ENCODE data around the gene MAPK8IP1.

MAPK8IP1 gene

GRCh38 chr11:45919806-45920530 is 34.5 kb downstream of the MAPK8IP1 start:
- no peak for DNase-seq
- in situ Hi-C loops (cut with HindIII; ENCODE audit: low pct_ligation_motif_present, low pct_unique_long_range_greater_than_20kb, low sequenced_read_pairs) = no loop called here

- in situ Hi-C loops (cut with HindIII; ENCODE audit: low pct_ligation_motif_present, low pct_unique_long_range_greater_than_20kb, low sequenced_read_pairs) = no loop called here
- no peak for DNase-seq
Observed at GRCh38 chr11:45920531-45921477, 35.4 kb downstream of the MAPK8IP1 start.

DNA sequence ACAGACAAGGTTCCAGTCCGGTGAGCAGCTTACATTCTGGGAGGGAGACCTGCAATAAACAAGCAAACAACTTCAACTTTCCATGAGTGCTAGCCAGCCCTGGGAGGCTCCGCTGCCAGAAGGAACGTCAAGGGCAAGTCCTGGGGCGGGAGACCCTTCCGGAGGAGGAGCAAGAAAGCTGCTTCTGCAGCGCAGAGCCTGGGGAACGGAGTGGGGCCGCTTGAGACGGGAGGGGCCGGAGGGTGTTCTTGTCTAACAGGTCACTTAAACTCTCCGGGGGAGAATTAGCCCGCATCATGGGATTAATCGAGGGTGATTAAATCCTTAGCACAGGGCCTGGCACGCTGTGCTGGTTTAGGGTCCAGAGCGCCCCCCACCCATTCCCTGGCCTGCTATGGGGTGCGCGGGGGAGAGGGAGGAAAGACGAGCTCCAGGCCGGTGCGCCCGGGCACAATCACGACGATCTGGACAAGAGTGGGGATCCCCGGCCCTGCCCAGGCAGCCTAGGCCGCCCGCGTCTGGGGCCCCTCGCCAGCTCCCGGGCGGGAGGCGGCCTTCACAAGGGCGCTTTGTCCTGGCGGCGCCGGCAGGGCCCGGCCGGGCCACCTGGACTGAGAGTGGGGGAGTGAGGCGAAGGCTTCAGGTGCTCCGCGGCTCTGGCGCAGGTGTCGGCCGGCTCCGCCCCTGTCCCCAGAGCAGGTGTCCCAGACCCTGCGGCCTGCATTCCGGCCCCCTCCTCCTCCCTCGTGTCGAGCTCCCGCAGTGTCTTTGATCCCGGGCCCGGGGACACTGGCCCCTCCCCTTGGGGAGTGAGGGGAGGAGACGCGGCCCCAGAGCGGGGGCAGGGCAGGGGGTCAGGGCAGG is 36.3 kb downstream of the MAPK8IP1 start:
- in situ Hi-C loops (cut with HindIII; ENCODE audit: low pct_ligation_motif_present, low pct_unique_long_range_greater_than_20kb, low sequenced_read_pairs) = no loop called here
- no peak for DNase-seq

- no peak for DNase-seq
Observed at GRCh38 chr11:45922425-45923082, 37.1 kb downstream of the MAPK8IP1 start, which contains the start of gene LARGE2. LARGE2 (plus strand) TSS chr11:45922656; CDS start chr11:45922883, 227 bp downstream.

DNA sequence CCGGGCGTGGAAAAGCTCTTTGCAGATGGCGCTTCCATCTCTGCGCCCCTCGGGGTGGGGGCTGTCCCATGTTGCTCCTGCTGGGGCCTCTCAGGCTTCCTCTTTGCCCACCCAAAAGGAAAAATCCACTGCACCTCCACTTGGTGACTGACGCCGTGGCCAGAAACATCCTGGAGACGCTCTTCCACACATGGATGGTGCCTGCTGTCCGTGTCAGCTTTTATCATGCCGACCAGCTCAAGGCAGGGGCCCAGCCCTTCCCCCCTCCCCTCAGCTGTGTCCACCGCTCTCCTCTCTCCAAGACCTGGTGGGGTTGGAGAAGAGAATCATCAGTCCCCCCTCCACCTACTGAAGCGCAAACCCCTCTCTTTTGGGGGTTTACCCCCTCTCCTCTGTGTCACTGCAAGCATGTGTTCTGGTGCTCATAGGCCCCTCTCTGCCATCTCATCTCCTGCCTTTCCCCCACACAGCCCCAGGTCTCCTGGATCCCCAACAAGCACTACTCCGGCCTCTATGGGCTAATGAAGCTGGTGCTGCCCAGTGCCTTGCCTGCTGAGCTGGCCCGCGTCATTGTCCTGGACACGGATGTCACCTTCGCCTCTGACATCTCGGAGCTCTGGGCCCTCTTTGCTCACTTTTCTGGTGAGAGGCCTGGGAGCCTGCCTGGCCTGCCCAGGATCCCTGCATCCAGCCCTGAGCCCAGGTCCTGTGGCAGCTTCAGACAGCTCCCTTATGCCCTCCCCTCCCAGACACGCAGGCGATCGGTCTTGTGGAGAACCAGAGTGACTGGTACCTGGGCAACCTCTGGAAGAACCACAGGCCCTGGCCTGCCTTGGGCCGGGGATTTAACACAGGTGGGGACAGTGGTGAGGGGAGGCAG is 38.8 kb downstream of the MAPK8IP1 start:
- in situ Hi-C loops (cut with HindIII; ENCODE audit: low pct_ligation_motif_present, low pct_unique_long_range_greater_than_20kb, low sequenced_read_pairs) = no loop called here
- DNase-seq = no peak

More at GRCh38 chr11:45922425-45923082, 37.1 kb downstream of the MAPK8IP1 start, which contains the start of gene LARGE2:
- in situ Hi-C loops (cut with HindIII; ENCODE audit: low pct_ligation_motif_present, low pct_unique_long_range_greater_than_20kb, low sequenced_read_pairs) = no loop called here

DNA sequence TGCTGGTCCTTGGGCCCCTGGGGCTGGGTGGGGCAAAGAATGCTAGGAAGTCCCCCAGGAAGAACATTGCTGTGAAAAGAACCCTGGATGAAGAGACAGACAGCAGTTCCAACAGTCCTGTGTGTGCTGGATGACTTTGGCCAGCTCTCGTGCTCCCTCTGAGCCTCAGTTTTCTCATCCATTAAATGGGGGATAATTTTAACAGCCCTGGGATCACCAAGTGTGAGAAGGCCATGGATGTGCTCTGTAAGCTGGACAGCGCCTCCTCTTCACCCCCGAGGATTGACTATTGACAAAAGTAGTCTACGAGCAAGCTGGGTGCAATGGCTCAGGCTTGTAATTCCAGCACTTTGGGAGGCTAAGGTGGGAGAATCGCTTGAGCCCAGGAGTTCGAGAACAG is 39.5 kb downstream of the MAPK8IP1 start:
- DNase-seq = no peak
- in situ Hi-C loops (cut with HindIII; ENCODE audit: low pct_ligation_motif_present, low pct_unique_long_range_greater_than_20kb, low sequenced_read_pairs) = no loop called here

DNA sequence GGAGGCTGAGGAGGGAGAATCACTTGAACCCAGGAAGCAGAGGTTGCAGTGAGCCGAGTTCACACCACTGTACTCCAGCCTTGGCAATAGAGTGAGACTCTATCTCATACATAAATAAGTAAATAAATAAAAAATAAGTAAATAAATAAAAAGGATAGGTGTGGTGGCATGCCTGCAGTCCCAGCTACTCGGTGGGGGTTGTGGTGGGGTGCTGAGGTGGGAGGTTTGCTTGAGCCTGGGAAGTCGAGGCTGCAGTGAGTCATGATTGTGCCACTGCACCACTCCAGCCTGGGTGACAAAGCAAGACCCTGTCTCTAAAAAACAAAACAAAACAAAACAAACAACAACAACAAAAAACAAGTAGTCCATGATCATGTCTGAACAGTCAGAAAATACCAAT is 40.1 kb downstream of the MAPK8IP1 start:
- DNase-seq = no peak
- in situ Hi-C loops (cut with HindIII; ENCODE audit: low pct_ligation_motif_present, low pct_unique_long_range_greater_than_20kb, low sequenced_read_pairs) = no loop called here

DNA sequence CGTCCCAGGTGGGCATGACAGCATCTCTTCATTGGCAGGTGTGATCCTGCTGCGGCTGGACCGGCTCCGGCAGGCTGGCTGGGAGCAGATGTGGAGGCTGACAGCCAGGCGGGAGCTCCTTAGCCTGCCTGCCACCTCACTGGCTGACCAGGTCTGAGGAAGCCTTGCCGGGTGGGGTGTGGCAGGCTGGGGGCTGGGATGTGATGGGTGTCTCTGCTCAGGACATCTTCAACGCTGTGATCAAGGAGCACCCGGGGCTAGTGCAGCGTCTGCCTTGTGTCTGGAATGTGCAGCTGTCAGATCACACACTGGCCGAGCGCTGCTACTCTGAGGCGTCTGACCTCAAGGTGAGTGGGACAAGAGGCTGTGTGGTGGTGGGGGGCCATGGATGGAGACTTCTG is 40.5 kb downstream of the MAPK8IP1 start:
- no peak for DNase-seq
- in situ Hi-C loops (cut with HindIII; ENCODE audit: low pct_ligation_motif_present, low pct_unique_long_range_greater_than_20kb, low sequenced_read_pairs) = no loop called here

DNA sequence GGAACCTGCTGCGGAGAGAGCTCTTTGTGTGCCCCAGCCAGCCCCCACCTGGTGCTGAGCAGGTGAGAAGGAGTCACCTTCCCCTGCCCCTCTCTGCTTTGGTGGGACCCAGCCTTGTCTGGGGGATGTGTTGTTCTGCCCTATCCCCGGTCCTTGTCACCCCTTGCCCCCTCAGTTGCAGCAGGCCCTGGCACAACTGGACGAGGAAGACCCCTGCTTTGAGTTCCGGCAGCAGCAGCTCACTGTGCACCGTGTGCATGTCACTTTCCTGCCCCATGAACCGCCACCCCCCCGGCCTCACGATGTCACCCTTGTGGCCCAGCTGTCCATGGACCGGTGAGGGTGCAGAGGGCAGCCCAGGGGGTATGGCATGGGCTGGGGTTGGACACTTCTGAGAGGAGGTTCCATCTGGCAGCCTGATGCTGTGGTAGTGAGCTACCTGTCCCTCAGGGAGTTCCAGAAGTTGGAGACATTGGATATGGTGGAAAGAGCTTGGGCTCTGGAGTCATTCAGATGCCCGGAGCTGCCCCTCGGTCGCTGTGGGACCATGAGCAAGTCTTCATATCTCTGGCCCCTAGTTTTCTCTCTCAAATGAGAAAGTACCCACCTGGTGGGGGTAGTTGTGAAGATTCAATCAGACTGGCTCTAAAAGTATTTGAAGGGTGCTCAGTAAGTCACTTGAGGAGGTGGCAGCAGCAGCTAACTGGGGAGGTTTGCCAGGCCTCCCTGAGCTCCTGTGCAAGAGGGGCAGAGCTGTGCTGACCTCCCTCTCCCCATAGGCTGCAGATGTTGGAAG is 41.3 kb downstream of the MAPK8IP1 start:
- in situ Hi-C loops (cut with HindIII; ENCODE audit: low pct_ligation_motif_present, low pct_unique_long_range_greater_than_20kb, low sequenced_read_pairs) = no loop called here
- no peak for DNase-seq

DNA sequence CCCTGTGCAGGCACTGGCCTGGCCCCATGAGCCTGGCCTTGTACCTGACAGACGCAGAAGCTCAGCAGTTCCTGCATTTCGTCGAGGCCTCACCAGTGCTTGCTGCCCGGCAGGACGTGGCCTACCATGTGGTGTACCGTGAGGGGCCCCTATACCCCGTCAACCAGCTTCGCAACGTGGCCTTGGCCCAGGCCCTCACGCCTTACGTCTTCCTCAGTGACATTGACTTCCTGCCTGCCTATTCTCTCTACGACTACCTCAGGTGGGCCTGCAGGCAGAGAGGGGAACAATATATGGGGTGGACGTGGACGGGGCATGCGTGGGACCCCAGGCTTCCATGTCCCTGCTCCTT is 41.9 kb downstream of the MAPK8IP1 start:
- in situ Hi-C loops (cut with HindIII; ENCODE audit: low pct_ligation_motif_present, low pct_unique_long_range_greater_than_20kb, low sequenced_read_pairs) = no loop called here
- DNase-seq = no peak

DNA sequence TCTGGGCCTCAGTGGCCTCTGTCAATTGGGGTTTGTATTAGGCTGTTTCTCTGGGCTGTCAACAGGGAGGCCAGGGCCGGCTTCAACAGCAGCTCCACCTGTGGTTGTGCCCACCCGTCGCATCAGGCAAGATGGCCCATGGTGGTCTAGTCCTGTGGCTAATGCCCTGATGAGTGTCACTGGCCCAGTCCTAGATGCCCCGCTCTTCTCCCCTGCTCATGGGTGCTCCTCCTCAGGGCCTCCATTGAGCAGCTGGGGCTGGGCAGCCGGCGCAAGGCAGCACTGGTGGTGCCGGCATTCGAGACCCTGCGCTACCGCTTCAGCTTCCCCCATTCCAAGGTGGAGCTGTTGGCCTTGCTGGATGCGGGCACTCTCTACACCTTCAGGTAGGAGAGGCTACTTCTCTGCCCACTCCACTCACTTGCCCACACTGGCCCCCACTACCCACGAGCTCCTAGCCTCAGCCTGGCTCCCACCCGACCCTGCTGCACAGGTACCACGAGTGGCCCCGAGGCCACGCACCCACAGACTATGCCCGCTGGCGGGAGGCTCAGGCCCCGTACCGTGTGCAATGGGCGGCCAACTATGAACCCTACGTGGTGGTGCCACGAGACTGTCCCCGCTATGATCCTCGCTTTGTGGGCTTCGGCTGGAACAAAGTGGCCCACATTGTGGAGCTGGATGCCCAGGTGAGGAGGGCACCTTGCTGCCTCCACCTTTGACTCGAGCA is 42.4 kb downstream of the MAPK8IP1 start:
- in situ Hi-C loops (cut with HindIII; ENCODE audit: low pct_ligation_motif_present, low pct_unique_long_range_greater_than_20kb, low sequenced_read_pairs) = no loop called here
- no peak for DNase-seq

DNA sequence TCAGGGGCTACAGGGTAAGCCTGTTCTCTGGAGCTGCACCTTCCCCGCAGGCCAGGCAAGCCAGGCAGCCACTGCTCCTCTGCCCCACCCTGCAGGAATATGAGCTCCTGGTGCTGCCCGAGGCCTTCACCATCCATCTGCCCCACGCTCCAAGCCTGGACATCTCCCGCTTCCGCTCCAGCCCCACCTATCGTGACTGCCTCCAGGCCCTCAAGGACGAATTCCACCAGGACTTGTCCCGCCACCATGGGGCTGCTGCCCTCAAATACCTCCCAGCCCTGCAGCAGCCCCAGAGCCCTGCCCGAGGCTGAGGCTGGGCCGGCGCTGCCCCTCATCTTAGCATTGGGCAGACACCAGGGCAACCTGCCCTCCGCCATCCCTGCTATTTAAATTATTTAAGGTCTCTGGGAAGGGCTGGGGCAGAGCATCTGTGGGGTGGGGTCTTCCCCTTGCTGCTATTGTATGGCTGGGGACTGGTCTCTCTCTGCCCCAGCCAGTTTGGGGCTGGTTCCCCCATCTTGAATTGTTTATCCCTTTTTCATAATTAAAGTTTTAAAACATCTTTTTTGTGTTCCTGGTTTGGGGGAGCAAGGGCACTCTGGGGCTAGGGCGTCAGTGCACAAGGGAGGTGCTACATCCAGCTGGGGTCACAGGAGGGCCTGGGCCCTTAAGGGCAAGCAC is 43.2 kb downstream of the MAPK8IP1 start:
- no peak for DNase-seq
- in situ Hi-C loops (cut with HindIII; ENCODE audit: low pct_ligation_motif_present, low pct_unique_long_range_greater_than_20kb, low sequenced_read_pairs) = no loop called here

DNA sequence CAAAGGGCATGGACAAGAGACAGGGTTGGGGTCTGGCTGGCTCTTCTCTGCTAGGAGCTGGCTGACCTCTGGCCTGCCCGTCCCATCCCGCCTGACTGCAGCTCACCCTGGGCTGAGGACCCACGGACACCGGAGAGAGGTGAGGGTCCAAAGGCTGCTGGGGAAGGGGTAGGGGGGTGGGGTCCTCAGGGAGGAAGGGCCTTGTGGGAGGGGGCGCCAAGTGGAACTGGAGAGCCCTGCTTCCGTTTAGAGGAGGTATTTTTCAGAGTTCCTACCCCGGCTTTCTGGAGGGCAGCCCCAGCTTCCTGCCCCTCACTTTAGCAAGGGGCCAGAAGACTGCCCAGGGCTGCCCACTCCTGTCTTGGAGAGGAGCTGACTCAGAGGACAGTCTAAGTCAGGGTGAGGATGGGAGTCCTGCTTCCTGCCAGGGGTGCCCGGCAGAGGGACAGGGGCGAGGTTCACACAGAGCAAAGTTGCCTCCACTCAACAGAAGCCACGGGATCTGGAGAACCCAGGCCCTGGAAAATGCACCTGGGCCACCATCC is 44.1 kb downstream of the MAPK8IP1 start:
- no peak for DNase-seq
- in situ Hi-C loops (cut with HindIII; ENCODE audit: low pct_ligation_motif_present, low pct_unique_long_range_greater_than_20kb, low sequenced_read_pairs) = no loop called here

- no peak for DNase-seq
- in situ Hi-C loops (cut with HindIII; ENCODE audit: low pct_ligation_motif_present, low pct_unique_long_range_greater_than_20kb, low sequenced_read_pairs) = no loop called here
Observed at GRCh38 chr11:45930031-45930794, 44.8 kb downstream of the MAPK8IP1 start.
